GM21515 (cell line): Measurements from ENCODE around the gene ARGLU1.
"Not testable (repeated sequence)": the region's sequence is repeated elsewhere in the genome, so short reads cannot be mapped to it uniquely, and the experiment has no call there.

ENCODE experiments used
- ATAC-seq: cut with Tn5 transposase; IDR thresholded peaks from one replicate; pipeline ENCODE4 v1.9.1; 2021; ENCODE audit not compliant: unreplicated experiment

The ARGLU1 gene, protein sequence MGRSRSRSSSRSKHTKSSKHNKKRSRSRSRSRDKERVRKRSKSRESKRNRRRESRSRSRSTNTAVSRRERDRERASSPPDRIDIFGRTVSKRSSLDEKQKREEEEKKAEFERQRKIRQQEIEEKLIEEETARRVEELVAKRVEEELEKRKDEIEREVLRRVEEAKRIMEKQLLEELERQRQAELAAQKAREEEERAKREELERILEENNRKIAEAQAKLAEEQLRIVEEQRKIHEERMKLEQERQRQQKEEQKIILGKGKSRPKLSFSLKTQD

GRCh38 chr13:106567474-106568298 lies at the start of gene ARGLU1:
TSS of gene ARGLU1 (minus strand) at chr13:106568137. CDS start at chr13:106567919, 218 bp downstream.
- ATAC-seq, result peak; percentile 72

- no peak for ATAC-seq
Measured at GRCh38 chr13:106617561-106617960, 49.6 kb upstream of the ARGLU1 start.

DNA sequence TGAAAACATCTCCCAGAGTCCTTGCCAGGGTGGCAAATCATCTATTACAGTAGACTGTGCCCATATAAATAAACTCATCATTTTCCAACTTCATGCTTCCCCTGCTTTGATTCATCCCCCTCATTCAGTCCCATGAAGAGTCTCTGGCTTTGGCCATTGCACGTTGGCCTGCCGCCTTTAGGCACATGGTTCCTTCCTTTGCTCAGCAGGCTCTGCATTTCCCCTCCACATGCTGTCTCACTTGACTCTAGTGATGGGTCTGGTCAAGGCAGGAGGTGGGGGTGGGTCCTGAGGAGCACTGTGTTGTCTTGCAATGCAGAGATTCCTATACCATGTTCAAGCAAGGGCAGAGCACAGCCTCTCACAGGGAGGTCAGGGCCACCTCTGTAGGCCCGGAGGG lies 48.8 kb upstream of the ARGLU1 start:
- no peak for ATAC-seq

DNA sequence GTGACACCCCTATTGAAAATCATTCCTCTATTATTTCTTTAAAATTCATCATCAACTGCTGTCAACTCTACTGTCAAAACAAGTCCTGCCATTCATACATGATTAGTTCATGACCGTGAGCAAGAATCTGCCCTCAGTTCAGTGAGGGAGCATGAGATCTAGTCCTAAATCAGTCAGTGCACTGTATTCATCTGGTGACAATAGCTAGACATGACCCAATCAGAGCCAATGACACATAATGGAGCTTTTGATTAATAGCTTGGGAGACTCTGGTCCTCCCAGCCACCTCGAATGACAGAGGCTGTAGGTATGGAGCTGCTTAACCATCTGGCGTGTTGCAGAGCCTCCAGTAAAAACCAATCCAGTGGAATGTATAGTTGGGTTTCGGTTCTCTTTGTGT lies 46.9 kb upstream of the ARGLU1 start:
- no peak for ATAC-seq

GRCh38 chr13:106612688-106613087 lies 44.8 kb upstream of the ARGLU1 start:
- no peak for ATAC-seq

DNA sequence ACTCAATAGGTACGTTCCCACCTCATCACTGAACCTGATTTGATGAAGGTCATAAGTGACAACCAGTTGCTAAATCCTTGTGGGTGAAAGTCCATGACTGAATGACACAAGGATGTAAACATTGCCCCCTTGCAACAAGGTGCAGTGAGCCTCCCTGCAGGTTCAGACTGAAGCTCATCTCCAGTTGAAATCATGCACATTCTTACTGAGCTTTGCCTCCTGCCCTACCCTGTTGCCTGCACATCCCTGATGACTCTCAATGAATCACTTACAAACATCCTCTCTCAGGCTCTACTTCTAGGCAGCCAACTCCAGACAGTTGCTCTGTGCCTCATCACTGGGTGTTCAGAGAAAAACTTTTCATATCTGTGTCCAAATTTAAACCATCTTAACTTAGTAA lies 42.5 kb upstream of the ARGLU1 start:
- no peak for ATAC-seq

GRCh38 chr13:106609116-106609515 lies 41.2 kb upstream of the ARGLU1 start:
- ATAC-seq, result no peak

- ATAC-seq, result no peak
Measured at GRCh38 chr13:106603546-106603945, 35.6 kb upstream of the ARGLU1 start.

GRCh38 chr13:106602178-106602577 lies 34.2 kb upstream of the ARGLU1 start:
- no peak for ATAC-seq

DNA sequence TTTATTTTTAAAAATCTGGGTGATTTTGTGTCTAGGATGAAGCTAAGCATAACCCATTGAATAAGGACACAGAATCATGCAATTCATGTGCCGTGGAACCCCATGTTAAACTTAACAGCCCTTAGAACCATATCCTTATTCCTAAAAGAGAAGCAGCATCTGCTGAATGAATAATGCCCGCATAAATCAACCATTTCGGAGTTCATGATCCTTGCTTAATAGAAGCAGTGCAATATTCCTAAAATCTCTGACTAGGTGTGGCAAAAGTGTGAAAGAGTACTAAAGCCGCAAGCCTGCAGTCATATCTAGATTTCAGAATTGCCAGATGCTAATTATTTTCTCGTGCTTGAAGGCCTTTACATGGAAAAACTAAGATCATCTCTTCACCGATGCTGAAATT lies 33.6 kb upstream of the ARGLU1 start:
- no peak for ATAC-seq

- ATAC-seq, result not testable (repeated sequence)
Measured at GRCh38 chr13:106600798-106601135, 32.8 kb upstream of the ARGLU1 start.

- no peak for ATAC-seq
Measured at GRCh38 chr13:106599875-106600797, 32.2 kb upstream of the ARGLU1 start.

GRCh38 chr13:106597749-106598395 lies 29.9 kb upstream of the ARGLU1 start:
- ATAC-seq, result no peak

GRCh38 chr13:106597186-106597585 lies 29.2 kb upstream of the ARGLU1 start:
- no peak for ATAC-seq

- no peak for ATAC-seq
Measured at GRCh38 chr13:106596275-106596937, 28.5 kb upstream of the ARGLU1 start.

DNA sequence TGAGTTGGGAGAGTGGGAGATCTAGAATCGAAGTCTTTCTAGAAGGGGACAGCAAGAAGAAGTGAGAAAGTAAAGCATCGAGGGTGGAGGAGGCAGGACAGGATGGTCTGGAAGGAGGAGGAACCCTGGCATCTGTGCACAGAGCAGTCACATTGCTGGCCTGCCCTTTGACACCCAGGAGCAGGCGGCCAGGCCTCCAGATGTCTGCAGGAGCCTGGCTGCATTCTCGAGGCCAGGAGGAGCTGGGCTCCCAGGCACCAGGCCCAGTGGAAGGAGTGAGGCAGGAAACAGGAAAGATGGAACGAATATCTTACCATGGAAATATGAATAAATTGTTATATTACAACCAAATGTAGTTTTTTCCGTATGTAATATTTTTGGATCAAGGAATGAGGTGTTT lies 27.7 kb upstream of the ARGLU1 start:
- ATAC-seq, result no peak

DNA sequence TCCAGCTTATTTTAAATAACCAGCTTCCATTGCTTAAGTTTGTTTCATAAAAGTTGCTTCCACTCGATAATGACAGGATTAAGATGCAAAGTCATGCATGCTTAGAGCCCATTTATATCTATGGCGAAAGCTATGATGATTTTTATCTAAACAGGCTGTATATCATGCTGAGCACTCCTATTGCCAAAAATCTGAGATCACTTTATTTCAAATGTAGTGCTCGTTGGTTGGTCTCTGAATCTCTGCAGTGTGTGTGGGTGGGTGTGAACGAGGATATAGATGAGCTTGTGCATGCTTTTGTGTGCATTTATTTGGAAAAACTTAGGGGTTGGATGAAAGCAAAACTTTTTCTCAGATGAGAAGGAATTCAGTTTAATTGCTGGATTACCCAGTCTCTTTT lies 27.0 kb upstream of the ARGLU1 start:
- ATAC-seq, result no peak

DNA sequence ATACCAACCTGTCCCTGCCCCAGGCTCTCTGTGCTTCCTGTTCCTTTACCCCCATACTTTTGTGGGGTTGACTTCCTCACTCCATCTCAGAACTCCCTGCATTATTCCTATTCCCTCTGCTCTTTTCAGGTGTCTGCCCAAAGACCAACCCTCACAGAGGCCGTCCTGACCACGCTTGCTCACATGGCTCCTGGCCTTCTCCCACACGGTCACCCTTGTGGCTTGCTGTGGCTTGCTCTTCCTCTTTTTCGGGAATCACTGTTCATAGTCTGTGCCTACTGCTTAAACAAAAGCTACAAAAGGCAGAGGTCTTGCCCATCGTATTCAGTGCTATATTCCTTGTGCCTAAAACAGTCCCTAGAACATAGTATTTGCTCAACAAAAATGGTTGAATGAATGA lies 25.2 kb upstream of the ARGLU1 start:
- ATAC-seq, result no peak

DNA sequence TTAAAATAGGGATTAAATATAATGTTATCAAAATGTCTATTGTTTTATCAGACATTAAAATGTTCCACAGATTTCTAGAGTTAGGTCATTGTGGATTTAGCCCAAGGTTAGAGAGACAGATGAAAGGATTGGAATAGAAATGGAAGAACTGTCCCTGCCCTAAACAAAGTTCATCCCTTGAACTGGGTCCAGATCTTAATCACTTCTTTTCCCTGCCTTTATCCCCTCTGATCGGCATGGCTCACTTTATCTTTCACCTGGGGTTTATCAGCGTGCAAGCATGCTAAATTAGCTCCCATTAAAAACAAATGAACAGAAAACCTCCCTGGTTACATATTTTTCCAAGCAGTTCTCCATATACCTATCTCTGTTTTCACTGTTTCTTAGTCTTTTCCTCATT lies 23.4 kb upstream of the ARGLU1 start:
- ATAC-seq, result no peak

DNA sequence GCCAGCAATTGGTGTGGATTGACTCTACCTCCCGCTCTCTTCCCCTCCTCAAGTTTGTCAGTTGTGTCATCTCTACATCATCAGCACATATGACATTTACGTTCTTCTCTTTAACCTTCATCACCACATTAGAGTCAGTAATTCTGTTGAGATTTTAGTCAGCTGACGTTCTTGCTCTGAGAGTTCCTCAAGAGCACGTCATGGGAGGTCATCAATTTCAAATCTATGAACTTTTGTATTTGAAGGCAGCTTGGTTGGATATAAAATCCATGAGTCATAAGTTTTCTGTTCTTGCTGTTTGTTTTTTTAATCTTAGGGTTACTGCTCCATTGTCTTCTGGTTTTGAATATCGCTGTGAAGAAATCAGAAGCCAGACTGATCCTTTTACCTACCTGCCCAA lies 21.8 kb upstream of the ARGLU1 start:
- ATAC-seq, result no peak
